IMR-90 (cell line): Measurements from ENCODE around the gene PRKAG3. TPM values are rescaled to one million over a fixed set of nuclear protein-coding genes. Genes with fewer than 3 reads are reported as not detected.

ENCODE experiments used
- ATAC-seq: fragments of 200-7000 bp; cut with Tn5 transposase; 2 replicates; pipeline ENCODE4 v1.9.1; 2020; ENCODE audit warnings: low read depth, mild to moderate bottlenecking, moderate library complexity
- BruUV-seq: library from RNA; stranded (reverse); fragments of 400-500 nt; replicated peaks from 2 replicates; lab custom pipeline; 2021; lab: Mats Ljungman, UMichigan
- CTCF ChIA-PET: fragments of 300-600 bp; formaldehyde crosslinking; extraction: SDS; loops from one replicate; lab custom pipeline; 2021; ENCODE audit warnings: antibody characterized with exemption; lab: Yijun Ruan, JAX
- POLR2A ChIA-PET: fragments of 300-600 bp; sonication (Branson Sonifier 250); formaldehyde crosslinking; loops from one replicate; lab custom pipeline; 2022; ENCODE audit warnings: antibody characterized with exemption; ENCODE audit not compliant: unreplicated experiment; lab: Charles Lee
- DNase-seq: peaks from one replicate; pipeline ENCODE4 v3.0.0; 2013
- H2AFZ ChIP-seq: replicated peaks from 2 replicates; pipeline ENCODE3; 2013; ENCODE audit warnings: low read length, mild to moderate bottlenecking; ENCODE audit not compliant: poor library complexity
- H2AK5ac ChIP-seq: 2 replicates; pipeline ENCODE4 v1.6.1; 2013; ENCODE audit warnings: low read depth, low read length, inconsistent platforms
- H2AK9ac ChIP-seq: replicated peaks from 2 replicates; pipeline ENCODE3; 2013; ENCODE audit warnings: mild to moderate bottlenecking, low read depth, low read length, moderate library complexity; ENCODE audit not compliant: poor library complexity
- H2BK120ac ChIP-seq: 2 replicates; pipeline ENCODE4 v1.6.1; 2013; ENCODE audit warnings: low read depth, low read length, inconsistent platforms
- H2BK15ac ChIP-seq: 3 replicates; pipeline ENCODE4 v1.6.1; 2013; ENCODE audit warnings: low read depth, low read length, inconsistent platforms
- H2BK20ac ChIP-seq: 2 replicates; pipeline ENCODE4 v1.6.1; 2013; ENCODE audit warnings: low read depth, mild to moderate bottlenecking, inconsistent platforms, low read length, moderate library complexity
- H2BK5ac ChIP-seq: 2 replicates; pipeline ENCODE4 v1.6.1; 2013; ENCODE audit warnings: mild to moderate bottlenecking, low read depth, low read length, inconsistent platforms; ENCODE audit not compliant: poor library complexity, severe bottlenecking
- H3K14ac ChIP-seq: replicated peaks from 2 replicates; pipeline ENCODE4 v1.6.1; 2013; ENCODE audit warnings: low read depth, low read length, inconsistent platforms
- H3K18ac ChIP-seq: 2 replicates; pipeline ENCODE4 v1.6.1; 2013; ENCODE audit warnings: low read depth, low read length, control low read depth
- H3K23ac ChIP-seq: 2 replicates; pipeline ENCODE4 v1.6.1; 2013; ENCODE audit warnings: low read depth, low read length, inconsistent platforms
- H3K27ac ChIP-seq: 2 replicates; pipeline ENCODE4 v1.5.1; 2013; ENCODE audit warnings: mild to moderate bottlenecking, control low read depth, low read length; ENCODE audit not compliant: insufficient read depth
- H3K27me3 ChIP-seq: 2 replicates; pipeline ENCODE4 v1.6.1; 2013; ENCODE audit warnings: low read length; ENCODE audit not compliant: control insufficient read depth, insufficient read depth
- H3K36me3 ChIP-seq: 2 replicates; pipeline ENCODE4 v1.6.1; 2013; ENCODE audit warnings: low read length, mixed read lengths; ENCODE audit not compliant: control insufficient read depth, insufficient read depth
- H3K4ac ChIP-seq: 2 replicates; pipeline ENCODE4 v1.6.1; 2013; ENCODE audit warnings: low read depth, low read length, inconsistent platforms
- H3K4me1 ChIP-seq: 2 replicates; pipeline ENCODE4 v1.6.1; 2013; ENCODE audit warnings: low read length, mixed read lengths; ENCODE audit not compliant: control insufficient read depth, insufficient read depth
- H3K4me2 ChIP-seq: 2 replicates; pipeline ENCODE4 v1.6.1; 2013; ENCODE audit warnings: low read depth, mild to moderate bottlenecking, control low read depth, low read length, moderate library complexity
- H3K4me3 ChIP-seq: 2 replicates; pipeline ENCODE4 v1.5.1; 2013; ENCODE audit warnings: low read depth, mild to moderate bottlenecking, control low read depth, low read length, moderate library complexity; ENCODE audit not compliant: insufficient read depth
- H3K56ac ChIP-seq: 2 replicates; pipeline ENCODE4 v1.6.1; 2013; ENCODE audit warnings: low read length, inconsistent platforms; ENCODE audit not compliant: insufficient read depth; ENCODE audit errors: extremely low read depth
- H3K79me1 ChIP-seq, 2 experiments: 2 replicates each; pipeline ENCODE4 v1.6.1; 2013; ENCODE audit warnings: low read length in 2 of 2, inconsistent platforms in 1 of 2, low read depth in 1 of 2
- H3K9ac ChIP-seq: 2 replicates; pipeline ENCODE4 v1.6.1; 2013; ENCODE audit warnings: low read depth, low read length, control low read depth
- H3K9me1 ChIP-seq: 2 replicates; pipeline ENCODE4 v1.6.1; 2013; ENCODE audit warnings: low read length, inconsistent platforms; ENCODE audit not compliant: insufficient read depth
- H3K9me3 ChIP-seq: 2 replicates; pipeline ENCODE4 v1.6.1; 2013; ENCODE audit warnings: low read length; ENCODE audit not compliant: control insufficient read depth, insufficient read depth
- H4K20me1 ChIP-seq: 2 replicates; pipeline ENCODE4 v1.6.1; 2013; ENCODE audit warnings: low read length, inconsistent platforms; ENCODE audit not compliant: insufficient read depth
- H4K5ac ChIP-seq: 2 replicates; pipeline ENCODE4 v1.6.1; 2013; ENCODE audit warnings: mild to moderate bottlenecking, low read depth, low read length, control low read depth
- H4K8ac ChIP-seq, 2 experiments: 2 replicates each; pipeline ENCODE4 v1.6.1; 2013; ENCODE audit warnings: low read depth in 2 of 2, low read length in 2 of 2, control low read depth in 1 of 2, inconsistent platforms in 1 of 2
- H4K91ac ChIP-seq: 2 replicates; pipeline ENCODE4 v1.6.1; 2013; ENCODE audit warnings: low read depth, low read length, inconsistent platforms; ENCODE audit not compliant: insufficient read depth
- BHLHE40 ChIP-seq: fragments of 150-350 bp; IDR thresholded peaks from 2 replicates; pipeline ENCODE4 v1.6.1; 2016; ENCODE audit warnings: mild to moderate bottlenecking, low read depth, low read length
- CHD1 ChIP-seq: IDR thresholded peaks from 2 replicates; pipeline ENCODE4 v1.6.1; 2012; ENCODE audit warnings: low read depth, low read length, improper control_type of control experiment
- ELK1 ChIP-seq: fragments of 150-350 bp; IDR thresholded peaks from 2 replicates; pipeline ENCODE4 v1.6.1; 2016; ENCODE audit warnings: low read depth, mild to moderate bottlenecking, low read length, moderate library complexity, borderline replicate concordance
- FOS ChIP-seq: fragments of 150-350 bp; IDR thresholded peaks from 2 replicates; pipeline ENCODE4 v1.6.1; 2016; ENCODE audit warnings: low read depth, low read length
- MAZ ChIP-seq: IDR thresholded peaks from 2 replicates; pipeline ENCODE4 v1.6.1; 2012; ENCODE audit warnings: low read depth, mild to moderate bottlenecking, low read length, improper control_type of control experiment, moderate library complexity, borderline replicate concordance
- MXI1 ChIP-seq: IDR thresholded peaks from 2 replicates; pipeline ENCODE4 v1.6.1; 2012; ENCODE audit warnings: low read depth, mild to moderate bottlenecking, low read length, moderate library complexity, borderline replicate concordance
- NFE2L2 ChIP-seq: fragments of 150-350 bp; IDR thresholded peaks from 2 replicates; pipeline ENCODE4 v1.6.1; 2016; ENCODE audit warnings: low read depth, mild to moderate bottlenecking, low read length
- POLR2A ChIP-seq: IDR thresholded peaks from 2 replicates; pipeline ENCODE4 v1.6.1; 2012; ENCODE audit warnings: mild to moderate bottlenecking, low read depth, low read length
- RAD21 ChIP-seq: IDR thresholded peaks from 2 replicates; pipeline ENCODE4 v1.6.1; 2012; ENCODE audit warnings: low read length, improper control_type of control experiment
- RFX5 ChIP-seq: IDR thresholded peaks from 2 replicates; pipeline ENCODE4 v1.8.0; 2012; ENCODE audit warnings: low read depth, mild to moderate bottlenecking, low read length, moderate library complexity
- SMC3 ChIP-seq: fragments of 150-350 bp; IDR thresholded peaks from 2 replicates; pipeline ENCODE4 v1.6.1; 2016; ENCODE audit warnings: low read depth, mild to moderate bottlenecking, antibody characterized with exemption, low read length, moderate library complexity
- WGBS, 2 experiments: methylation state at CpG; one replicate each; pipeline versions ENCODE4 v1.1.5 to v1.1.7; 2013; ENCODE audit warnings: missing lambda C conversion rate in 2 of 2; ENCODE audit not compliant: insufficient read length in 1 of 2; ENCODE audit errors: extremely low coverage in 2 of 2; 5-methylcytosine and 5-hydroxymethylcytosine counted together
- dilution Hi-C: fragments of 300-500 bp; cut with HindIII; formaldehyde crosslinking; loops from one replicate; pipeline ENCODE4 v1.14.3; 2018; ENCODE audit warnings: low sequenced_read_pairs; ENCODE audit not compliant: unreplicated experiment
- in situ Hi-C: fragments of 300-500 bp; cut with MboI; formaldehyde crosslinking; loops from 3 replicates; pipeline ENCODE4 v1.14.3; 2019; ENCODE audit warnings: low sequenced_read_pairs, inconsistent platforms, mixed read lengths
- intact Hi-C: fragments of 100-400 bp; cut with micrococcal nuclease; formaldehyde crosslinking; loops from 2 replicates; pipeline ENCODE4 v1.10.0; 2022
- polyA plus RNA-seq, 3 experiments: library from polyadenylated mRNA; depleted of rRNA; stranded (reverse); fragments of >200 nt; gene quantifications; 2 replicates each; pipeline ENCODE4 v1.2.3, GENCODE V29; 2012; ENCODE audit warnings: low replicate concordance in 1 of 3
- total RNA-seq: library from RNA; depleted of rRNA; stranded (reverse); fragments of >200 nt; gene quantifications from 2 replicates; pipeline ENCODE4 v1.2.3, GENCODE V29; 2012
- TF ChIP-seq, protein P1 (sequence below): fragments of 150-350 bp; IDR thresholded peaks from 2 replicates; pipeline ENCODE4 v1.6.1; 2017; ENCODE audit warnings: mild to moderate bottlenecking, antibody characterized with exemption, low read length, low read depth

PRKAG3 gene
- total and polyA plus RNA-seq, 2 of the 4 experiments (the other 2 are of a cell fraction), result not detected

DNA sequence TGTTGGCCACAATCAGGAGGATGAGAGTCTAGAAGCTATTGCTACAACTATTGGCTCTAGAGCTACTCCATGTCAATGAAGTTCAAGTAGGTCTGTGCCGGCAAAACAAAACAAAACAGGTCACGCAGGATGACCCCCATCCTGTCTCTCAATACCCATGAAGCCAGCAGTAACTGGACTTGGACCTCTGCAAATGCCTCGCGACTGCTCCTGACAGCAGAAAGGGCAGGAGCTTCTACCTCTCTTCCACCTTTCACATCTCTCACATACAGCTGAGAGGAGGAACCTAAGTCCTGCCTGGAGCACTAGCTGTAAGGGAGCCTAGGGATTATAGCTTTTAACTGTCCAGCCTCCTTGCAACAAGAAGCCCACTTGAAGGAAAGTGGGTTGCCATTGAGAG, 16.0 kb downstream of the PRKAG3 start:
- CTCF ChIA-PET, result no interaction called here
- no peak overlapping the region for H2AK9ac ChIP-seq

More for the DNA sequence above, 16.0 kb downstream of the PRKAG3 start:
- Histone ChIP-seq H2BK20ac (no peak overlapping the region), H2AFZ (no peak overlapping the region), H3K27ac (no peak overlapping the region), H4K8ac (no peak overlapping the region), H3K36me3 (peaks cover 27% of the 10 kb centered on the region), H3K18ac (no peak overlapping the region), H3K4me3 (no peak overlapping the region), H3K14ac (no peak overlapping the region), H3K4me2 (no peak overlapping the region), H3K4ac (no peak overlapping the region), H3K9me3 (no peaks in the 10 kb centered on the region), H3K23ac (no peak overlapping the region), H3K27me3 (no peaks in the 10 kb centered on the region; the same call in 1 of the 2 replicates), H3K79me1 (no peaks in the 10 kb centered on the region), H2BK15ac (no peak overlapping the region), H4K91ac (no peak overlapping the region), H2BK120ac (no peak overlapping the region), H4K5ac (no peak overlapping the region), H3K9me1 (no peaks in the 10 kb centered on the region; the same call in 1 of the 2 replicates), H3K9ac (no peak overlapping the region), H2AK5ac (no peak overlapping the region), H2BK5ac (no peak overlapping the region), H3K4me1 (peaks cover 1% of the 10 kb centered on the region; the same call in 1 of the 2 replicates), H4K20me1 (no peaks in the 10 kb centered on the region), H3K56ac (no peak overlapping the region)
- POLR2A ChIA-PET, result no interaction called here
- TF ChIP-seq MAZ, result no peak
- no peak for TF ChIP-seq BHLHE40
- no peak for TF ChIP-seq RFX5
- no peak for TF ChIP-seq CHD1
- no peak for TF ChIP-seq ELK1
- TF ChIP-seq, protein P1, sequence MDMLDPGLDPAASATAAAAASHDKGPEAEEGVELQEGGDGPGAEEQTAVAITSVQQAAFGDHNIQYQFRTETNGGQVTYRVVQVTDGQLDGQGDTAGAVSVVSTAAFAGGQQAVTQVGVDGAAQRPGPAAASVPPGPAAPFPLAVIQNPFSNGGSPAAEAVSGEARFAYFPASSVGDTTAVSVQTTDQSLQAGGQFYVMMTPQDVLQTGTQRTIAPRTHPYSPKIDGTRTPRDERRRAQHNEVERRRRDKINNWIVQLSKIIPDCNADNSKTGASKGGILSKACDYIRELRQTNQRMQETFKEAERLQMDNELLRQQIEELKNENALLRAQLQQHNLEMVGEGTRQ, result no peak
- no peak for TF ChIP-seq RAD21
- no peak for TF ChIP-seq FOS
- TF ChIP-seq MXI1, result no peak
- TF ChIP-seq NFE2L2, result no peak
- no peak for TF ChIP-seq POLR2A
- TF ChIP-seq SMC3, result no peak
- in situ Hi-C loops (no loop called here), intact Hi-C loops (no loop called here), dilution Hi-C loops (no loop called here)
- ATAC-seq (no peak), DNase-seq (no peak)
- WGBS, 2 experiments, result no CpG with 5 or more reads among the region's 4 CpGs
- BruUV-seq, result no TSS peak
